HepG2 (cell line): ENCODE data around the gene ADARB2.

Experiments
- IRX3 ChIP-seq: sonication (generic); formaldehyde crosslinking; IDR thresholded peaks from 2 replicates; pipeline ENCODE4 v1.8.1; 2023; ENCODE audit warnings: mild to moderate bottlenecking, low read depth, missing genetic modification reagents, borderline replicate concordance
- NR2C2 ChIP-seq: sonication (generic); formaldehyde crosslinking; IDR thresholded peaks from 2 replicates; pipeline ENCODE4 v1.4.0; 2020; ENCODE audit warnings: missing genetic modification reagents, mild to moderate bottlenecking, moderate library complexity, borderline replicate concordance
- POLR2A ChIP-seq, 2 experiments: IDR thresholded peaks; 2 replicates each; pipeline ENCODE4 v1.6.1; 2011; ENCODE audit warnings: low read depth in 2 of 2, low read length in 2 of 2, mild to moderate bottlenecking in 1 of 2, moderate library complexity in 1 of 2; ENCODE audit not compliant: insufficient read depth in 1 of 2
- TCF12 ChIP-seq, 2 experiments: fragments of 450-650 bp in 1 of 2; sonication (generic) in 1 of 2; formaldehyde crosslinking in 1 of 2; IDR thresholded peaks; 2 replicates each; pipeline versions ENCODE4 v1.6.1 to v1.8.0; 2017 to 2022; ENCODE audit warnings: antibody characterized with exemption in 1 of 2, mild to moderate bottlenecking in 1 of 2, missing genetic modification reagents in 1 of 2, moderate library complexity in 1 of 2
- ZFP1 ChIP-seq: IDR thresholded peaks from 2 replicates; pipeline ENCODE4 v1.6.1; 2016
- TF ChIP-seq, protein P1 (sequence below): IDR thresholded peaks from 2 replicates; pipeline ENCODE4 v1.6.1; 2012; ENCODE audit warnings: inconsistent platforms

GRCh38 chr10:1604246-1604645, 133.1 kb downstream of the ADARB2 start:
- TF ChIP-seq POLR2A (IDR thresholded peaks at IDR 0.05; ENCODE audit: insufficient read depth in 1 of 2, low read depth in 2 of 2, low read length in 2 of 2) (no peak), ZFP1 (CRISPR knock-in tag) (no peak), IRX3 (CRISPR knock-in tag) (no peak), TCF12 (IDR thresholded peaks at IDR 0.05) (no peak), TCF12 (CRISPR knock-in tag; IDR thresholded peaks at IDR 0.05) (no peak), NR2C2 (CRISPR knock-in tag) (no peak)
- TF ChIP-seq, protein P1, sequence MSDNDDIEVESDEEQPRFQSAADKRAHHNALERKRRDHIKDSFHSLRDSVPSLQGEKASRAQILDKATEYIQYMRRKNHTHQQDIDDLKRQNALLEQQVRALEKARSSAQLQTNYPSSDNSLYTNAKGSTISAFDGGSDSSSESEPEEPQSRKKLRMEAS: no peak
